Measurements from ENCODE around the gene IFI44L.
A peak's percentile ranks its signal among the peaks of the same experiment; 100 is the strongest.

Gene IFI44L

DNA sequence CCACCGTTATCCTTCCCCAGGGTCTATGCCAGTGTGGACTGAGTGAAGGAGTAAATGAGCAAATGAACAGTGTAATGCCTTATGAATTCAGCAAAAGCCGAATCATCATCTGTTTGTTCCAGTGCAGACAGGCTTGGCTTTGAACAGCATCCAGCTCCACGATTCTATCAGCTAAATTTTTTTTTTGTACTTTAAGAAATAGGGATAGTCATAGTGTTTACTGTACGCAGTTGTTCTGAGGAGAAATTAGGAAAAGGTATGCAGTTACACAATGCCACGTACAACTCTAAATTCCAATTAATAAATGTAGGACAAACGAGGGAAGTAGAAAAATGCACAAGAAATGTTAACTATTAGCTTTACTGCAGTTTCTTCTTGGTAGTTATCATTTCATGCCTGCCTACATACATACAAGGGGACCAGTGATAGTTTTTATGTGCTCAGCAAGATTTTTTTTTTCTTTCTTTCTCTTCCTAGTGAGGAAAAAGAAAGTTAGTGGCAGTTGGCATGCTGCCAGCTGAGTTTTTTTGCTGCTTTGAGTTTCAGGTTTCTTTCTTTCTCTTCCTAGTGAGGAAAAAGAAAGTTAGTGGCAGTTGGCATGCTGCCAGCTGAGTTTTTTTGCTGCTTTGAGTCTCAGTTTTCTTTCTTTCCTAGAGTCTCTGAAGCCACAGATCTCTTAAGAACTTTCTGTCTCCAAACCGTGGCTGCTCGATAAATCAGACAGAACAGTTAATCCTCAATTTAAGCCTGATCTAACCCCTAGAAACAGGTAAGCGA lies at the start of gene IFI44L:
Gene IFI44L (plus strand): TSS at position 646 of the 777 bp plus-strand sequence. CDS start 7,468 bp downstream, outside the sequence.
- DNase-seq (ENCODE audit: low spot score), result no peak

DNA sequence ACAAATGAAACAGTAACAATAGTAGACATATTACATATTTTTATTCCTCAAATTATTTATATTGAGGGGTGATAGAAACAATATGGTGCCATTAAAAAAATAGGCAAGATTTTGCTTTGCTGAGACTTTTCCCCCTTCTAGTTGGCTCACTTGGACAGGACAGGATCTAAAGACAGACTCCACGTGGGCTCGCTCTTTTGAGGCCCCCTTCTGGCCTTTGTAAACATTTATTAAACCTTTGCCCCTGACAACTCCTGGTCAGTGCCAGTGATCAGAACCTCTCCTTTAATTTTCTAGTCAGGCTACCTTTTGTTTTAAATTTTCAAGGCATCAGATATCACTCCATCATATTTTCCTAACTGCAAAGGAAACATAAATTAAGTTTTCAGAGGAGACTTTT lies 49.7 kb upstream of the IFI44L start:
- DNase-seq (ENCODE audit: low spot score), result no peak

DNA sequence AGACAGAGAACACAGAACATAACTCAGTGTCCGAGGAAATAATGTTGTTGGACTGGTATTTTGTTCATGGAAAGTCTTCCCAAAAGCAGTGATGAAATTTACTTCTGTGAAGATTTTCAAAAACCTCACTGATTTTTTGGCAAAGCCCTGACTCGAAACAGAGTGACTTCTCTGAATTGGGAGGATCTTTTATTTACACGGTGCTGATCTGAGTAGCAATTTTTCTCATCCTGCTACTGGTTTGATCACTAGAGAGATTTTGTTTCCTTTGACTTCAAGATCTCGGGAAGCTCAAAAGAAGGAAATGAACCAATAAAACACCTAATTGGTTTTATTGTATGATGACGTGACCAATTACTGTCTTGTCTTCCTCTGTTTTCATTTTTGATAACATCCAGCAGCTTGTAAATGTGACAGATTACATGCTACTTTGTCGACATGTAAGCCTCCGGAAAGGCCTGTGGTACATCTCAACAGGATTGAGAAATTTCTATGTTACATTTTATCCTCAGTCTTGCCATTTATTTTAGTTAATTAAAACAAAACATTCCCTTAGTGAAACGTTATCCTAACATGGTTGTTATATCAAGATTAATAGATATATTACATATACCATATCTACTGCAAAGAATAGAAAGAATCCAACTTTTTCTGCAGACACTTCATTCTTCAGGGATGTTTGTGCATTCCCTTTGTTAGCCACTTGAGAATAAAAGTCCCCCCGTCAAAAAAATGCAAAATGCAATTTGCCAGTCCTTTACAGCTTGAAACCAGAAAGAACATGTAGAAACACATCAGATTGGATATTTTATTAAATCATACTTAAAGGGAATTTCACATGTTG lies 42.8 kb upstream of the IFI44L start:
- no peak for DNase-seq (ENCODE audit: low spot score)

DNA sequence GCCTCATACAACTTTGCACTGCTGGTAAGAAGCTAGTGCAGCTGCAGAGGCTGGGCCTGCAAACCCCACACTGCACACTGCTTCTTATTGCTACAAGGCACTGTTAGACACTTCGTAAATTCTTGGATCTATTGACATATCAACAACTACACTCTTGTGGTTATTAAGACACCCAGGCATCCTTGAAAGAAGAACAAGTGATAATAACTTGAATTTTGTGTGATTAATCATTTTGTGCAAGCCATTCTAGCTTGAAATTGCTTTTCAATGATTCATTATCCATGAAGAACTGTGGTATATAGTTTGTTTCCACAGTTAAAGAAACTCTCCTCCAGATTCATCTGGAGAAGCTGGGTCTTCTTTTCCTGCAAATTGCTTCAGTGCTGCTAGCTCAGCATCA lies 33.7 kb upstream of the IFI44L start:
- no peak for DNase-seq (ENCODE audit: low spot score)

DNA sequence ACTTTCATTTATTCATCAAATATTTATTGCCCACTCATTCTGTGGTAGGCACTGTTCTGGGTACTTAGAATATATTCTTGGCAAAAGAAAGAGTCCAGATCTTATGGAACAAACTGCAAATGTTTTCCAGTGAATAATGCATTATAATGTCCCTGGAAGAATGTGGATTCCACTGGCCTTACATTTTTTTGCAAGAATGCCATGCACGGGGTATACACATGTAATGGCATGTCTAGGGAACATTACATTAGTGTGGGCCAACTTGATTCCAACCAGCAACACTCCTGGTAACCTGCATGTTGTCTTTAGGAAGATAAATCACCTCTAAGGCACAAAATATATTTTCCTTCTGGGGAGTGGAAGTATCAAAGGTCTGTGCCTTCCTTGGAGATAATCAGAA lies 33.0 kb upstream of the IFI44L start:
- no peak for DNase-seq (ENCODE audit: low spot score)

DNA sequence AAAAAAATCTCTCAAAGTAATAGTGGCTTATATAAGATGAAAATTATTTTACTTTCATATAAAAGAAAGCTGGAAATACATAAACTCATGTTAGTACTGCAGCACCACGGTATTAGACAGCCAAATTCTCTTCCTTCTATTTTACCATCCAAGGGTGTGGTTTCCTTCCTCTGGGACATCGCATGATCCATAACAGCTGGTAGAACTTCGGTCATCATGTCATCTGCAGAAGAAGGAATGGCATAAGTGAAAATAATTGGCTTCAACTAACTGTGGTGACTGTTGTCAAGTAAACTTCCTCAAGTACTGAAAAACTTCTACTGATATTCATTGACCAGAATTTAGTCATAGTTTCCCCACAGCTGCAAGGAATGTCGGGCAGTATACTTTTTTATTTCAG lies 28.3 kb upstream of the IFI44L start:
- no peak for DNase-seq (ENCODE audit: low spot score)

DNA sequence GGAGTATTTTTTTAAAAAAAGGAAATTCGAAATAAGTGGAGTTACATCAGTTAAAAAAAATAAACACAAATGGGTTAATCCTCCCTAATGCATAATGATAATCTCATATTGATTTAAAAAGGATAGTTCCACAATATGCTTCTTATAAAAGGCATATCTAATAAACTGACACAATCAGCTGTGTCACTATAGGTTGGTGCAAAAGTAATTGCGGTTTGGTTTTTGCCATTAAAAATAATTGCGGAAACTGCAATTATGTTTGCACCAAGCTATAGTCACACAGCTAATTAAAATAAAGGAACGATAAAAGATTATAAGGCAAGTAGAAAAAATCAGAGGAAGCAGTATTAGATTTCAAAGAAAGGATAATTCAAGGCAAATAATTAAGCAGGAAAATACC lies 21.0 kb upstream of the IFI44L start:
- no peak for DNase-seq (ENCODE audit: low spot score)

DNA sequence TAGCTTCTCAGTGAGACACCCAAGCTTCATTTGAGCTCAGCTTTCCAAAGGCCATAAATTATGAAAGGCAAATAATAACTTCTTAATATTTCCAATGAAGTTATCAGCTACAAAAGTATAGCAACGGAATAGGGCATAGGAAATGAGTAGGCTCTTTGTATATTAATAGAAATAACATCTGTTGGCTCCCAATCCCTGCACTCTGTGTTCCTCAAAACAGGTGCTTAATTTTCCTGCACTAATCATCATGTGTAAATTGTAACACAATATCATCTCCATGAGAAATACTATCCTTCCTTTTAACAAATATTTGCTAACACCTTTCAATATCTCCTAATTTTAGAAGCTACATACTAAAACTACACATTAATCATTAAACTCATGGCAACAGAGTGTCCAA lies 19.2 kb upstream of the IFI44L start:
- DNase-seq (ENCODE audit: low spot score), result no peak

DNA sequence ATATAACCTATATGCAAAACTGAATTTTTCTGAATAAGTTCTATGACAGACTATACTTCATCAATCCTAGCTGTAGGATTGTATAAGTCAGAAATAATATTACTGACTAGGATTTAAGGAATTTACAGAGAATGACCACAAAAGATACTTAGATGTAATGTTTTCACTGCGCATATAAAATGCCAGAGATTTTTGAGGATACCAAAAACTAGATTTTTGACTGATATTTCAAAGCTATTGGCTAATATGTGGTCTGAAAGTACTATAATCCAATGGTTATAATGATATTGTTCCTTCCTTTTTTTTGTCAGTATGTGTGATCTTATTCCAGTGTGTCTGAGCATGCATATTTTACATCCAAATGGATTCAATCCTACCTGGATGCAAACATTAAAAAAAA lies 17.0 kb upstream of the IFI44L start:
- no peak for DNase-seq (ENCODE audit: low spot score)

DNA sequence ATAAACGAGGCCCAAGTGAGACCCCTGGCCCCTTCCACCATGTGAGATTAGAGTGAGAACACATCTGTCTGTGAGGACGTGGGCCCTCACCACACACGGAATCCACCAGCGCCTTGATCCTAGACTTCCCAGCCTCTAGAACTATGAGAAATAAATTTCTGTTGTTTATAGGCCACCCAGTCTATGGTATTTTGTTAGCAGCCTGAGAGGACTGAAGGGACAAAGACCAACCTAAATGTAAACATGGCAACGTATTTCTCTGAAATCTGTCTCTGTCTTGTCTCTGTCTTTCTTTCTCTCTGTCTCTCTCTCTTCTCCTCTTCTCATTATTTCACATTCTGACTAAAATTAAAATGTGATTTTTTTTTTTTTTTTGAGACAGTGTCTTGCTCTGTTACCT lies 15.6 kb upstream of the IFI44L start:
- DNase-seq (ENCODE audit: low spot score), result no peak

DNA sequence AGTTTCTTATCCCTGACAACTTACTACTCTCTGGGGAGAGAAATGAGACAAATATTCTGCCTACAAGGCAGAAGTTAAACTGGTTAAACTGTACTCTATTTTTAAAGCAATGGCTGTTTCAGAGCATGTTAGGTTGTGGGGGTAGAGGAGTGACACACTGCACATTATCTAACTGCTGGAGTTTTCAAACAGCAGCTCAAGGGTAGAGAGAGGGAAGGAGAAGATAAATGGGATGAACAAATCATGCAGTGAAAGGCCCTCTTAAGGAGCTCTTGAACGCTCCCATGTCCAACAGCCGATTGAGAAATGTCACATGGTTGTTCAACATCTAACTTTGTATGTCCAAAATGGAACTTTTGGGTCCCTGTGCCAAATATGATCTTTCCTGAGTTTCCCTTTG lies 14.0 kb upstream of the IFI44L start:
- no peak for DNase-seq (ENCODE audit: low spot score)

DNA sequence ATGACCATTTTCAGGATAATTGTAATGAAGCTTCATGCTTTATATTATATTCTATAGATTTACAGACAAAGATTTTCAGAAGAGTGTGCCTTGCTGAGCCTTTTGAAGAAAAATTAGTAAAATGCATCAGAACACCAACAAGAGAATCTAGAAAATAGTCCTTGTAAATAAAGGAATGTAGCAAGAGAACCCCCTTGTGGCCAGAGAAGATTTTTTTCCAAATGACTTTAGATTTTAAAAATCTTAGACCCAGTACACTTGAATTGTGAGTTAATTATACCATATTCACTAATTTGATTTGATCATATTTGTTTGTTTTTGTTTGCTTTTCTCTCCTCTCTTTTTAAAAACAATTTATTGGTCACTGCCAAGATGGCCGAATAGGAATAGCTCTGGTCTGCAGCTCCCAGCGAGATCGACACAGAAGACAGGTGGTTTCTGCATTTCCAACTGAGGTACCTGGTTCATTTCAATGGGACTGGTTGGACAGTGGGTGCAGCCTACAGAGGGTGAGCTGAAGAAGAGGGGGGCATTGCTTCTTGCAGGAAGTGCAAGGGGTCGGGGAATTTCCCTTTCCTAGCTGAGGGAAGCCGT lies 12.8 kb upstream of the IFI44L start:
- DNase-seq (ENCODE audit: low spot score), result peak; percentile 6

DNA sequence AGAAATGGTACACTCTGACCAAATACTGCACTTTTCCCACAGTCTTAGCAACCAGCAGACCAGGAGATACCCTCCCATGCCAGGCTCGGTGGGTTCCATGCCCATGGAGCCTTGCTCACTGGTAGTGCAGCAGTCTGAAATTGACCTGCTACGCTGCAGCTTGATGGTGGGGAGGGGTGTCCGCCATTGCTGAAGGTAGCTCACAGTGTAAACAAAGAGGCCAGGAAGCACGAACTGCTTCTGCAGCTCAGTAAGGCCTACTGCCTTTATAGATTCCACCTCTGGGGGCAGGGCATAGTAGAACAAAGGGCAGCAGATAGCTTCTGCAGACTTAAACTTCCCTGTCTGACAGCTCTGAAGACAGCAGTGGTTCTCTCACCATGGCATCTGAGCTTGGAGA lies 12.3 kb upstream of the IFI44L start:
- DNase-seq (ENCODE audit: low spot score), result no peak

DNA sequence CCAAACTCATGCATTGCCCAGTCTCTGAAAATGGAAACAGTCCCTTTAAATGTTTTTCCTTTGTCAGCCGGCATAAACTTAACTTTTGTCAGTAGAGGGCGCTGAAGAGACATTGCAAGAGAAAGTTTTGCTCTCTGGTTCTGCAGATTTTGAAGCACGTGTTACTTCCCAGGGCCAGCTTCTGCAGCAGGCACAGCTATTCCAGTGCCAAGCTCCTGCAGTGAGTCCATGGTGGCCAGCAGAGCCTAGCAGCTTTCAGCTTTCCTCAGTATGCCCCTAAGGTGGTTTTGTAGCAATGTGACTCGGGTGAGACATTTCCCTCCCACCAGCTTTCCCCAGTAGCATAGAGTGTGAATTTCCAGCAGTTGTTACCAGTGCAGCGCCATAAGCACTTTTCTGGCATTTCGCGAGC lies 2.6 kb upstream of the IFI44L start:
- DNase-seq (ENCODE audit: low spot score), result peak; percentile 63

DNA sequence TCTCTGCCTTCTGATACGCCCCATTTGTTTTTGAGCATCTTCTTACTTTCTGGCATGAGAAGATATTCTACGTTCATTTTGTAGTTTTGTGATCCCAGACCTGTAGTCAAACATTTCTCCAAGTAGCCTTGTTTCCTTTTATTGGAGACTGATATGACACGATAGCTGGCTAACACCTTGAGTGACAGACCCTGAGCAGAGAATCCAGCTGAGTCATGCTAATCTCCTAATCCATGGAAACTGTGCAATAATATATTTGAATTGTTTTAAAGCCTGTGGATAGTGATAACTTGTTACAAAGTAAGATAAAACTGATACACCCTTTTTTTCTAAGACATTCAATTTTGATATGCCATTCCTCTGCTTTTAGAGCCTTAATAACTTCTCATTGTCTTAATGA lies 1.2 kb upstream of the IFI44L start:
- DNase-seq (ENCODE audit: low spot score), result no peak

DNA sequence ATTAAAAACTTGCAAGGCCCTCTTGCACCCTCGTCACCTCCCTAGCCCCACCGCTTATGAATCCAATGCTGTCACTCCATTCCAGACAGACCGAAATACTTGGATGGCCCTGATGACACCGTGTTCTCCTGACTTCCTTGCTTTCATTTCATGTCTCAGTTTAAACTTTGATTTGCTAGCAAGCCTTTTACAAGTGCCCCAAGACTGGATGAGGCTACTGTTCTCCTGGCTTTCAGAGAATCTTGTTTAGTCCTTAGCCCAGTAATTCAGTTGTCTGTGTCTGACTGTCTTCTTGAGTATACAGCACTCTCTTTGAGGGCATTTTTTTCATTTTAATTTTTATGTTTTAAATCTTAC lies 824 bp upstream of the IFI44L start:
- DNase-seq (ENCODE audit: low spot score), result no peak

DNA sequence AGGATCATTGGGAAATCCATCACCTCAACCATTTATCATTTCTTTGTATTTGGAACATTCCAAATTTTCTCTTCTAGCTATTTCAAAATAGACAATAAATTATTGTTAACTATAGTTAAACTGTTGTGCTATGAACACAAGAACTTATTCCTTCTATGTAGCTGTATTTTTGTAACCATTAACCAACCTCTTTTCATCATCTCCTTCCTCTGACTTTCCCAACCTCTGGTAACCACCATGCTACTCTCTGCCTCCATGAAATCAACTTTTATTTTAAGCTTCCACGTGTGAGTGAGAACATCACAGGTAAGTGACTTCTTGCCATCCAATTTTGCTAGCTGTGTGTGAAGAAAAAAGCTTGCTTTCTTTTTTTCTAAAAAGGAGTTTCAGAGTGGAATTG lies 418 bp downstream of the IFI44L start:
- DNase-seq (ENCODE audit: low spot score), result no peak

DNA sequence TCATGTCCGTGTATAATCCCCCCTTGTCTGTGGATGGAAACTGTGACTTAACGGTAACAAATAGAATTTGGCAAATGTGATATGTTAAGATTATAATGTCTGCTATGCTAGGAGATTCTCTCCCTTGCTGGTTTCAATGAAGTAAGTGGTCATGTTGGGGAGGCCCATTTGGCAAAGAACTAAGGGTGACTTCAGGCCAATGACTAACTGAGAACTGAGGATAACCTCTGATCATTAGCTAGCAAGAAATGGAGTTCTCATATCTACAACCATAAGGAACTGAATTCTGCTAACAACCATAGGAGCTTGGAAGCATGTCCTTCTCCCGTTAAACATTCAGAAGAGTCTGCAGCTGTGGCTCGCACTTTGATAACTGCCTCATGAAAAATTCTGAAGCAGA lies 2.3 kb downstream of the IFI44L start:
- no peak for DNase-seq (ENCODE audit: low spot score)

DNA sequence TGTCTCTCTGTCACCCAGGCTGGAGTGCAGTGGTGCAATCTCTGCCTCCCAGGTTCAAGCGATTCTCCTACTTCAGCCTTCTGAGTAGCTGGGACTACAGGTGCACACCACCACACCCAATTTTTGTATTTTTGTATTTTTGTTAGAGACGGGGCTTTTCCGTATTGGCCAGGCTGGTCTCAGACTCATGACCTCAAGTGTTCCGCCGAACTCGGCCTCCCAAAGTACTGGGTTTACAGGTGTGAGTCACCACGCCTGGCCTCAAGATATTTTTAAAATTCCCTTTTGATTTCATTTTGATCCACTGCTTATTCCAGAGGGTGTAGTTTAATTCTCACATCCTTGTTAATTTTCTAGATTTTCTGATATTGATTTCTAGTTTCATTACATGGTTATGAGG lies 3.8 kb downstream of the IFI44L start:
- no peak for DNase-seq (ENCODE audit: low spot score)

DNA sequence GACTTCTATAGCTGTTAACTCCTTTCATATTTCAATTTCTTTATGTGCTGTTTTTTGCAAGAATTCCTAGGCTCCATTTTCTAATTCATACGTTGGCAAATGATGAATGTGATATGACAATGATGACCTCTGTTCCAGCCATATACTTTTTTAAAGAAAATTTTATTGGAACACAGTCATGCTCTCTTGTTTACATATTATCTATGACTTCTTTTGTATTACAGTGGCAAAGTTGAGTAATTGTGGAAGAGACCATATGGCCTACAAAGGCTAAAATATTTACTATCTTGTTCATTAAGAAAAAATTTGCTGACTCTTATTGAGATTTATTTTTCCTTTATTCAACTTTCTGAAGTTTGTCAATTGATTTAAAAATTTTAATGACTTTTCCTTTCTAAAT lies 7.1 kb downstream of the IFI44L start:
- DNase-seq (ENCODE audit: low spot score), result no peak

DNA sequence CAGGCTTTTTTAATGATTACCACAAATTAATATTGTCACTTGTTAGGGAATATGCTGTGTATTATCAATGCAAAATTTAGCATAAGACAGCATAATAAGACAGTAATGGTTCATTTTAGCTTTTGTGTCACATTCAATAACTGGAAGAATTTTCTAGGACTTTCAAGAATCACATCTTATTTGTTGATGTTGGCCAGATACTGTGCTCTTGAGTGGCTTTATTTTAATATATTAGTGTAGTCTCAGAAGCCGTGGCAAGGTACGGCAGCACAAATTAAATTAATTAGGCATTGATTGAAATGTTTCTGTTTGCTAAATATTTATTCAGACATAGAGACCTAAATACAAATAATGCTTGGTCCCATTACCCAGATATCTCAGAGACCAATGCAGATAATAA lies 10.4 kb downstream of the IFI44L start:
- DNase-seq (ENCODE audit: low spot score), result no peak

DNA sequence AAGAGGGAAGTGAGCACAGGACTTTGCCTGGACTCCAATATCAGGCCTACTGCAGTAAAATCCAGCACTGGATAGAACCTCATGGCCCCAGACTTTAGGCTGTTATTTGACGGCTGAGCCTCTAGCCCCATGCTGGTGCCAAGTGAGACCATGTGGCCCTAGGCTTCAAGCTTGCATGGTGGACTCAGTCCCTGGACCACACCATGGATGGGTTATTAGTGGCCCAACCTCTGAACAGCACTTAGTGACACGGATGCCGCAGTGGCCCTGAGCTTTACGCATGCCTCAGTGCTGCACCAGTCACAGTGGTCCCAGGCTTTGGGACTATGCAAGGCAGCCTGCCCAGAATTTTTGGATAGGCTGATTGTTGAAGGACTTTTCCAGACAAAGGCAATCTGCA lies 13.0 kb downstream of the IFI44L start:
- no peak for DNase-seq (ENCODE audit: low spot score)

DNA sequence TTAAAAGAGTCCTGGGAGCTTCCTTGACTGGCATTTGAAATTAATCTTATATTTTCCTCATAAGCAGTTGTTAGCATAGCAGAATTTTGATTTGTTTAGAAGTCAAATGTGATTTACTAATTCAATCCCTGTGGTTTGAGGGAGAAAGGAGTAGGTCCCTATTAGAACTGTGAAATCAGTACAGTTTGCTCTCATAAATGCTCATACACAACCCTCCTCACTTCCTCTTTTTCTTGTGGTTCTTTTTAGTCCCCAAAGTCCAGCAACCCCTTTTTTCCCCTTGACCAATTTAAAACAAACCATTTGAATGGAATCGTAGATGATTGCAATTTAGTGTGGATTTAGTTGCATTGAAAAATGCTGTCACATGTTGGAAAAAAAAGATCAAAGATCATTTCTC lies 20.2 kb downstream of the IFI44L start:
- DNase-seq (ENCODE audit: low spot score), result no peak

Measured in SW480 (cell line).